ENCODE results near the gene MEGF6. TPM values are rescaled to one million over a fixed set of nuclear protein-coding genes. Genes with fewer than 3 reads are reported as not detected.

Gene MEGF6
- total and polyA plus RNA-seq, 2 of the 8 experiments (the other 6 are each of a cell fraction or from before 2014, with no cell fraction given) = 4.1 to 14.8 TPM

DNA sequence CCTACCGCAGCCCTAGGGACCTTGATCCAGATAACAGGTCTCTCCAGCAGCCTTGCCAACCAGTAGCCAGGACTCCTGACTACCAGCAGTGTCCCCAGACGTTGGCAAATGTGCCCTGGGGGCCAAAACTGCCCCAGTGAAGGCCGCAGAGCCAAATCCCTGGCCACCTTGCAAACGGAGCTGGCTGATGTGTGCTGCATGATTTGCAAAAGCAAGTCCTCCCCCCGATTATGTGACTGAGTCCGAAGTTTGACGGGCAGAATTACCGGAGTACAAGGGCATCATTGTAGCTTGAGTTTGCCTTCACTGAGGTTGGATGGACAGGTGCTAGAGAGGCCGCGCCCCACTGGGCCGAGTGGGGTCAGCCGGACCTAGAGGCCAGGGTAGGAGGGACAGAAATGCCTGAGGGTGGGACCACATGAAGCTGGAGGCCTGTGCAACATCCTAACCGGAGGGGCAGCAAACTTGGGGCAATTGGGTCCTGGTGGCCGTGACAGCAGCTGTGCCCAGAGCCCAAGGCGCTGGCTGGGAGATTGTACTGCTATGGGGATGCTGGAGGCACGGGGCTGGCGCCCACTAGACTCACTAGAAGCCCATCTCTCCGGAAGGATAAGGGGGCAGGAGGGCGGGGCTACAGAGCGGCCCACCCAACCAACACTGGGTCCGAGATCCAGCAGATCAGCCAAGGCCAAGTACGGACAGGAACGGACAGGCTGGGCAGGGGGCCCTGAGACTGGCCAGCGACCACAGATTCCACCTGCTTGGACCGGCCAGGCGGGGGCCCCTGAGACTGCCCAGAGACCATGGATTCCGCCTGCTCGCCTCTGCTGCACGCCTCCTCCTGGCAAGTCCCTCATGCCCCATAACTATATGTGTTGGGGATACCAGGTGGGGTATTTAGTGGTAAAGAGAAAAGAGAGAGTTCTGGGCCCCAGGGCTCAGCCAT lies 154.1 kb downstream of the MEGF6 start:
- Histone ChIP-seq H3K9me3 (ENCODE audit: insufficient read depth in 2 of 2, low read depth in 1 of 2, low read length in 1 of 2) (no peaks in the 10 kb centered on the region), H4K91ac (replicated peaks; ENCODE audit: insufficient read length, low read length) (no peak overlapping the region), H3K56ac (replicated peaks; ENCODE audit: insufficient read length, low read depth, low read length) (no peak overlapping the region), H2BK5ac (ENCODE audit: low read depth, low read length) (no peak overlapping the region), H3K79me1 (ENCODE audit: low read depth, low read length) (peaks cover 5% of the 10 kb centered on the region; the same call in 1 of the 2 replicates), H3K27ac (ENCODE audit: low read depth, low read length) (no peak overlapping the region), H3K14ac (ENCODE audit: insufficient read length) (no peak overlapping the region), H2AK5ac (ENCODE audit: low read depth, low read length) (no peak overlapping the region), H4K20me1 (replicated peaks in 1 of 2; ENCODE audit: control insufficient read depth in 1 of 2, insufficient read depth in 2 of 2, low read length in 2 of 2) (peaks cover 3 to 15% of the 10 kb centered on the region in 2 experiments), H3K9ac (replicated peaks in 1 of 4; ENCODE audit: extremely low read depth in 1 of 4, low read depth in 3 of 4, low read length in 3 of 4) (no peak overlapping the region), H3K36me3 (ENCODE audit: control insufficient read depth in 2 of 4, insufficient read depth in 4 of 4, low read length in 3 of 4) (no peaks in the 10 kb centered on the region), H3K4me3 (ENCODE audit: extremely low read depth in 1 of 4, insufficient read depth in 2 of 4, low read depth in 3 of 4, low read length in 4 of 4) (no peak overlapping the region), H3K79me2 (ENCODE audit: control insufficient read depth in 1 of 2, insufficient read depth in 2 of 2, low read length in 2 of 2) (peaks cover 0 to 13% of the 10 kb centered on the region in 2 experiments; a peak in 1 of 4 replicates), H3K27me3 (replicated peaks in 1 of 4; ENCODE audit: control insufficient read depth in 3 of 4, extremely low read depth in 1 of 4, insufficient read depth in 3 of 4, low read length in 3 of 4) (peaks cover 0 to 3% (median 0%) of the 10 kb centered on the region in 4 experiments; a peak in 1 of 7 replicates), H2BK20ac (ENCODE audit: low read length) (no peak overlapping the region), H3K4me2 (ENCODE audit: insufficient read depth in 1 of 2, low read depth in 2 of 2, low read length in 2 of 2) (no peak overlapping the region), H2BK12ac (ENCODE audit: low read depth, low read length) (peak overlapping the region; percentile 3; the same call in 1 of the 2 replicates), H3K18ac (ENCODE audit: extremely low read depth, low read length) (no peak overlapping the region), H2BK120ac (replicated peaks; ENCODE audit: low read depth, low read length) (no peak overlapping the region), H2BK15ac (ENCODE audit: low read length) (no peak overlapping the region), H3K4ac (replicated peaks; ENCODE audit: insufficient read length, low read depth, low read length) (no peak overlapping the region), H4K5ac (ENCODE audit: insufficient read length, low read depth, low read length) (no peak overlapping the region), H2AFZ (ENCODE audit: low read length) (no peak overlapping the region), H3K23me2 (ENCODE audit: low read depth, low read length) (peaks cover 3% of the 10 kb centered on the region; the same call in 1 of the 2 replicates), H3K23ac (ENCODE audit: insufficient read length) (no peak overlapping the region), H4K8ac (ENCODE audit: extremely low read depth, insufficient read depth, low read length) (no peak overlapping the region), H3K4me1 (replicated peaks in 1 of 4; ENCODE audit: control insufficient read depth in 3 of 4, insufficient read depth in 4 of 4, low read length in 3 of 4) (peaks cover 0 to 20% (median 16%) of the 10 kb centered on the region in 4 experiments; a peak in 6 of 7 replicates)
- CTCF ChIA-PET (ENCODE audit: partially characterized antibody) = interaction anchor here (0.8 to 1.9 kb wide), 8 partner anchors 14 to 162 kb away, joined by 3 to 6 read pairs (median 4); no protein-coding TSS in a partner anchor
- no peak for DNase-seq (ENCODE audit: low read depth in 1 of 2, low spot score in 2 of 2)
- 86% methylated on average over 29 of the region's 29 CpGs; no CpG with 5 or more reads in 1 of the 2 experiments for WGBS, 2 experiments (ENCODE audit: extremely low coverage in 1 of 2, insufficient coverage in 1 of 2, insufficient read length in 1 of 2, insufficient replicate concordance in 2 of 2, low coverage in 1 of 2, low lambda C conversion rate in 2 of 2, missing lambda C conversion rate in 1 of 2)
- no peak for FAIRE-seq
- POLR2A ChIA-PET (ENCODE audit: partially characterized antibody) = interaction anchor here (0.9 to 1.4 kb wide), 4 partner anchors 14 to 176 kb away, joined by 3 to 5 read pairs (median 4); no protein-coding TSS in a partner anchor

Data from H1 (cell line).